Lung (tissue), 12 donors: ENCODE results near the gene NSUN4. TPM values are rescaled to one million over a fixed set of nuclear protein-coding genes. Genes with fewer than 3 reads are reported as not detected.

Experiments used
- ATAC-seq: fragments of 200-7000 bp; cut with Tn5 transposase; one replicate; pipeline ENCODE4 v1.9.1; 2020; ENCODE audit warnings: moderate number of reproducible peaks; ENCODE audit not compliant: insufficient read depth, low FRiP score
- DNase-seq, 3 donors: peaks; one replicate each; pipeline ENCODE4 v3.0.0-alpha.2; 2013 to 2017
- H3K27ac ChIP-seq, 2 donors: one replicate each; pipeline ENCODE4 v1.5.1; 2013; ENCODE audit warnings: mild to moderate bottlenecking in 2 of 2, moderate library complexity in 2 of 2, control low read depth in 1 of 2, inconsistent platforms in 1 of 2, low read depth in 1 of 2, low read length in 1 of 2
- H3K27me3 ChIP-seq, 3 donors: one replicate each; pipeline ENCODE4 v1.5.1; 2013; ENCODE audit warnings: low read length in 2 of 3; ENCODE audit not compliant: control insufficient read depth in 3 of 3, insufficient read depth in 3 of 3
- H3K36me3 ChIP-seq, 4 donors: one replicate each; pipeline ENCODE4 v1.5.1; 2013; ENCODE audit warnings: low read length in 4 of 4, mild to moderate bottlenecking in 1 of 4, moderate library complexity in 1 of 4; ENCODE audit not compliant: control insufficient read depth in 4 of 4, insufficient read depth in 4 of 4
- H3K4me1 ChIP-seq, 5 donors: one replicate each; pipeline ENCODE4 v1.5.1; 2013; ENCODE audit warnings: low read length in 5 of 5, mild to moderate bottlenecking in 2 of 5, moderate library complexity in 1 of 5; ENCODE audit not compliant: control insufficient read depth in 5 of 5, insufficient read depth in 5 of 5
- H3K4me3 ChIP-seq: one replicate; pipeline ENCODE4 v1.5.1; 2013; ENCODE audit warnings: mild to moderate bottlenecking, control low read depth, moderate library complexity
- H3K9ac ChIP-seq, 2 donors: one replicate each; pipeline ENCODE4 v1.5.1; 2013; ENCODE audit warnings: low read length in 2 of 2, control low read depth in 1 of 2; ENCODE audit not compliant: insufficient read depth in 1 of 2
- H3K9me3 ChIP-seq, 4 donors: one replicate each; pipeline ENCODE4 v1.5.1; 2013; ENCODE audit warnings: low read length in 3 of 4, mild to moderate bottlenecking in 1 of 4, moderate library complexity in 1 of 4; ENCODE audit not compliant: control insufficient read depth in 4 of 4, insufficient read depth in 3 of 4
- WGBS, 2 donors: extraction: QIAGEN DNeasy Blood & Tissue Kit; methylation state at CpG; one replicate each; pipeline ENCODE4 v1.1.7; 2013; 5-methylcytosine and 5-hydroxymethylcytosine counted together
- polyA plus RNA-seq, 2 donors: library from polyadenylated mRNA; stranded (reverse); fragments of 200-250 nt; gene quantifications; one replicate each; pipeline ENCODE4 v1.2.1, GENCODE V29; 2013
- total RNA-seq, 2 donors: library from RNA; depleted of rRNA in 1 of 2; stranded (reverse); fragments of >200 nt in 1 of 2; gene quantifications; one replicate each; pipeline ENCODE4 v1.2.1, GENCODE V29; 2014 to 2021
- TF ChIP-seq, protein P1 (sequence below): IDR thresholded peaks from 2 replicates; pipeline ENCODE4 v1.5.1; 2012; ENCODE audit warnings: mild to moderate bottlenecking; ENCODE audit errors: control extremely low read depth, extremely low read depth
- donor health status: control.
- donor health status: control.
- donor health status: Bipolar disorder and iron deficiency.
- donor health status: healthy.
- donor health status: DM: yes; HTN: yes; CAD: no.

The NSUN4 gene
- total and polyA plus RNA-seq, 4 donors, result 11.2 to 29.3 (median 23.4) TPM

DNA sequence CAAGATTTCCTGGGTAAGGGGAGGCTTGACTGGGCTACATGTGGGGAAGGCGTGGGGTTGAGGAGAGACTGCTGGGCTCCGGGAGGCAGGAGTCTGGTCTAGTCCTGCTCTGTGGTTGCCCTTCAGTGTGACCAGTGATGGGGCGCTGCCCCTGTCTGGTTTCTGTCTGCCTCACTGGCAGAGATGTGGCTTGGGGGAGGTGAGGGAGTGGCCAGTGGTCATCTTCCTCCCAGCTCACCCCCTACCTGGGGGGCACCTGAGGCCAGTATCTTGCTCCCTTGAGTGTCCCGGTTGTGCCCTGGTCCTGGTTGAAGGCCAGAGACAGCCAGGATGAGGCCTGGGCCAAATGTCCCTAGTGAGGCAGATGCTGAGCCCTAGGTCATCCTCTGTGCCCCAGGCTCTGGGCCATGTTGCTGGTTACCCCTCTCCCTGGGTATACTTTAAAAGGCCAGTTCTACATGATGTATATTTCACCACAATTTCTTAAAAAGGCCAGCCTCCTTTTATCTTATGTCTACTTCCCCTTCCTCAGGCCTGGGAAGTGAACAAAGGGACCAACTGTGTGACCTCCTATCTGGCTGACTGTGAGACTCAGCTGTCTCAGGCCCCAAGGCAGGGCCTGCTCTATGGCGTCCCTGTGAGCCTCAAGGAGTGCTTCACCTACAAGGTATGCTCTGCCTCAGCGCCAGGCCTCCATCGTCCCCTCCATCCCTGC, 64.0 kb downstream of the NSUN4 start:
- Histone ChIP-seq H3K4me3 (no peak overlapping the region), H3K36me3 (peaks cover 0 to 10% (median 0%) of the 10 kb centered on the region in 4 donors), H3K27ac (no peak overlapping the region), H3K9me3 (no peaks in the 10 kb centered on the region), H3K9ac (no peak overlapping the region), H3K4me1 (peaks cover 0 to 11% (median 5%) of the 10 kb centered on the region in 5 donors), H3K27me3 (no peaks in the 10 kb centered on the region)
- WGBS, 2 donors, result 94% methylated on average over 7 of the region's 7 CpGs
- DNase-seq (no peak), ATAC-seq (no peak)
- TF ChIP-seq, protein P1, sequence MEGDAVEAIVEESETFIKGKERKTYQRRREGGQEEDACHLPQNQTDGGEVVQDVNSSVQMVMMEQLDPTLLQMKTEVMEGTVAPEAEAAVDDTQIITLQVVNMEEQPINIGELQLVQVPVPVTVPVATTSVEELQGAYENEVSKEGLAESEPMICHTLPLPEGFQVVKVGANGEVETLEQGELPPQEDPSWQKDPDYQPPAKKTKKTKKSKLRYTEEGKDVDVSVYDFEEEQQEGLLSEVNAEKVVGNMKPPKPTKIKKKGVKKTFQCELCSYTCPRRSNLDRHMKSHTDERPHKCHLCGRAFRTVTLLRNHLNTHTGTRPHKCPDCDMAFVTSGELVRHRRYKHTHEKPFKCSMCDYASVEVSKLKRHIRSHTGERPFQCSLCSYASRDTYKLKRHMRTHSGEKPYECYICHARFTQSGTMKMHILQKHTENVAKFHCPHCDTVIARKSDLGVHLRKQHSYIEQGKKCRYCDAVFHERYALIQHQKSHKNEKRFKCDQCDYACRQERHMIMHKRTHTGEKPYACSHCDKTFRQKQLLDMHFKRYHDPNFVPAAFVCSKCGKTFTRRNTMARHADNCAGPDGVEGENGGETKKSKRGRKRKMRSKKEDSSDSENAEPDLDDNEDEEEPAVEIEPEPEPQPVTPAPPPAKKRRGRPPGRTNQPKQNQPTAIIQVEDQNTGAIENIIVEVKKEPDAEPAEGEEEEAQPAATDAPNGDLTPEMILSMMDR, result no peak

DNA sequence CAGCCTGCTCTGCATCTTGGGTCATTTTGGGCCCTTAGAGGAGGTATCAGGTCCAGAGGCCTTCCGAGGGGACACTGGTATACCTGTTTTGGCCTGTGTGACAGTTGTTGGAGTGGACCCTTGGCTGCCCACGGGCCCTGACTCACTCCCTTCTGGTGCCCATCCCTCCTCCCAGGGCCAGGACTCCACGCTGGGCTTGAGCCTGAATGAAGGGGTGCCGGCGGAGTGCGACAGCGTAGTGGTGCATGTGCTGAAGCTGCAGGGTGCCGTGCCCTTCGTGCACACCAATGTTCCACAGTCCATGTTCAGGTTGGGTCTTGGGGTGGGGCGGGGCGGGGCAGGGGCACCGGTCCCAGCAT, 64.6 kb downstream of the NSUN4 start:
- TF ChIP-seq, protein P1, result no peak
- 94% methylated on average over 12 of the region's 12 CpGs for WGBS, 2 donors
- Histone ChIP-seq H3K27ac (no peak overlapping the region), H3K4me1 (peaks cover 0 to 11% (median 5%) of the 10 kb centered on the region in 5 donors), H3K36me3 (peaks cover 0 to 10% (median 0%) of the 10 kb centered on the region in 4 donors), H3K9me3 (no peaks in the 10 kb centered on the region), H3K27me3 (no peaks in the 10 kb centered on the region), H3K9ac (no peak overlapping the region), H3K4me3 (no peak overlapping the region)
- no peak for ATAC-seq
- DNase-seq, result no peak

DNA sequence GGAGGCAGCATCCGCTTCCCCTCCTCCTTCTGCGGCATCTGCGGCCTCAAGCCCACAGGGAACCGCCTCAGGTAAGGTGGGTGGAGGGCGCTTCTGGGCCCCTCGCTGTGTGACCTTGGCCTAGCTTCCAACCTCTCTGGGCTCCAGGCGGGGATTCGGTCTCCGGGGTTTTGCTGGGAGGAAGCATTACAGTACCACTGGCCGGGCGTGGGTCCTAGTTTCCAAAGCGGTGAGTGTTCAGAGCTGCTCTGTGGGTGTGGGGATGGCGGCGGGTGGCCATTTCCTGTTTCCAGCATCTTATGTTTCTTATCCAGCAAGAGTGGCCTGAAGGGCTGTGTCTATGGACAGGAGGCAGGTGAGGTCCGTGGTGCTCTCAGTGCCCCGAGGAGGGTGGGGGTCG, 65.1 kb downstream of the NSUN4 start:
- DNase-seq (no peak), ATAC-seq (no peak)
- Histone ChIP-seq H3K4me1 (peaks cover 0 to 11% (median 5%) of the 10 kb centered on the region in 5 donors), H3K4me3 (no peak overlapping the region), H3K27ac (no peak overlapping the region), H3K27me3 (no peaks in the 10 kb centered on the region), H3K36me3 (peaks cover 0 to 11% (median 0%) of the 10 kb centered on the region in 4 donors), H3K9ac (no peak overlapping the region), H3K9me3 (no peaks in the 10 kb centered on the region)
- 88 to 91% methylated on average over 17 of the region's 17 CpGs for WGBS, 2 donors
- TF ChIP-seq, protein P1, result no peak
